GM19099 (cell line): ENCODE results near the gene PSEN2.

ENCODE experiments used
- POLR2A ChIP-seq: IDR thresholded peaks from 3 replicates; pipeline ENCODE4 v1.6.1; 2011; ENCODE audit warnings: low read depth; ENCODE audit not compliant: insufficient read length; ENCODE audit errors: extremely low read depth

PSEN2 gene

GRCh38 chr1:226880372-226881287 is 10.2 kb downstream of the PSEN2 start:
- TF ChIP-seq POLR2A: no peak

DNA sequence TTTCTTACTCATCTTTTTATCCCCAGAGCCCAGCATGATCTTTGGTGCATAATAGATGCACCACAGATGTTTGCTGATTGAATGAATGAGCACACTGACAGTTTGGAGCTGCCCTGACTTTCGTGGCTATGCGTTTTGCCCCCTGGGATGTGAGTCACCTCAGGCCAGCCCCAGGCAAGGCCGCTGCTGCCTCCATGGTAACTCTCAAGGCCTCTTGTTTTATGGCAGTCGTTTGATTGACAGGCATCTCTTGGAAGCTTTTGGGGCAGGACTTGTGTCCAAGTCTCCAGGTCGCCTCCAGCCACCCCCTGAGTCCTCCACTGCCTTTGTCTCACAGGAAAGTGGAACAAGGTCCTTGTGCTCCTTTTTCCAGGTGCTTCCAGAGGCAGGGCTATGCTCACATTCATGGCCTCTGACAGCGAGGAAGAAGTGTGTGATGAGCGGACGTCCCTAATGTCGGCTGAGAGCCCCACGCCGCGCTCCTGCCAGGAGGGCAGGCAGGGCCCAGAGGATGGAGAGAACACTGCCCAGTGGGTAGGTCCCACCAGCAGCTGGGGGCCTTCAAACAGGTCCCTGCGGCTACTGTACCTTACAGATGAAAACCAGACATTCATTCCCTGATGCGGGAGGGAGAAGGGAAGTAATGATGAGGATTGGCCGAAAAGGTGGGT is 11.2 kb downstream of the PSEN2 start:
- TF ChIP-seq POLR2A: no peak

- no peak for TF ChIP-seq POLR2A
These were observed 11.8 kb downstream of the PSEN2 start for GRCh38 chr1:226882187-226882586.

DNA sequence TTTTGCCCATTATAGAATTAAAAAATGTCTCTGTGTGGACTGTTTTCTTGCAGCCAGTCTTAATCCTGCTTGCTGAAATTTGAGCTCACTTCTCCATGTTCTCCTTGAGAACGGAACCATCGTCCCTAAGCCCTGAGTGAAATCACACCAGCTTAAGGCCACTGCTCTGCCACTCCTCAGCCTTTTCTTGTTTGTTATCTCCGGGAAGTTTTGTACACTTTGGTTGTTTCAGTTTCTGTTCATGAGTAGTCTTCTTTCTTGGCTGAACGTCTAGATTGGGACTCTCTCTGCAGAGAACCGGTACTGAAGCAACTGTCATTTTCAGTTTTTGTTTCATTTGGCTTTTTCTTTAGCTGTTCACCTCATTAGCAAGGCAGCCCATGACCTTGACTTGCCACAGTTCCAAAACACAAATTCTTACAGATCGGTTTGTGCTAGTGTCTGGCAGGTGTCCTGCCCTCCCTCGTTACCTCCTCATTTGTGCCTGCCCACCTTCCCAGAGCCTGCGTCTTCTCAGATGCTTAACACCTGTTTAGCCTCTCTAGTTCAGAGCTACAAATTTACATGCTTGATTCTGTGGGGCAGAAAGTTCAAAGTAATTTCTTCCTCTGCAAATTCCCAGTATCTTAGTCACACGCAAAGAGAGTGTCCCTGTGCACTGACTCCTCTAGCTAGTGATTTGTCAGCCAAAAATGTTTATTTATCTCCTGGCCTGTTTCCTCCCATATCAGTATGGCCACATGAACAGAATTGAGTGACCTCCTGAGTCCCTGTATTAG is 12.4 kb downstream of the PSEN2 start:
- peak; percentile 34 for TF ChIP-seq POLR2A

GRCh38 chr1:226883630-226884029 is 13.2 kb downstream of the PSEN2 start:
- no peak for TF ChIP-seq POLR2A

DNA sequence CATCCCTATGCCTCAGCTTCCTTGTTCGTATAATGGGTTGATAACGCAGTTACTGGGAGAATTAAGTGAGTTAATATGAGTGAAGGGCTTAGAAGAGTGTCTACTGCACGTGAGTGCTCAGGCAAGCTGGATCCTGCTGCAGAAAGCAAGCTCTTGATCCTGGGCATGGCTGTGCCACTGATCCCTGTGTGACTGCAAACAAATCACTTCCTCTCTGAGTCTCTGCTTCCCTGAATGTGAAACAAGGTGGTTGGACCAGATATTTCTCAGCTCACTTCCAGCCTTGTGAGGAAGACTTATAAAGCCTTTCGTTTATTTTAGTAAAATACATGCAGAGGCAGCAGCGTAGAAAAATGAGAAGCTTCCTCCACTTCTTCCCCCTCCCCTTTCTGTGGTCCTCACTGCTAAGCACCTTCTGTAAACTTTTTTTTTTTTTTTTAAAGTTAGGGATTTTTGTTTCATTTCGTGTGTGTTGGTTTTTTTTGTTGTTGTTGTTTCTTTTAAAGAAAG is 13.8 kb downstream of the PSEN2 start:
- no peak for TF ChIP-seq POLR2A

GRCh38 chr1:226884966-226885820 is 14.8 kb downstream of the PSEN2 start:
- no peak for TF ChIP-seq POLR2A

GRCh38 chr1:226886122-226886901 is 15.9 kb downstream of the PSEN2 start:
- no peak for TF ChIP-seq POLR2A

GRCh38 chr1:226887006-226887405 is 16.6 kb downstream of the PSEN2 start:
- no peak for TF ChIP-seq POLR2A

GRCh38 chr1:226888021-226888420 is 17.6 kb downstream of the PSEN2 start:
- no peak for TF ChIP-seq POLR2A

GRCh38 chr1:226888816-226889215 is 18.4 kb downstream of the PSEN2 start:
- no peak for TF ChIP-seq POLR2A

DNA sequence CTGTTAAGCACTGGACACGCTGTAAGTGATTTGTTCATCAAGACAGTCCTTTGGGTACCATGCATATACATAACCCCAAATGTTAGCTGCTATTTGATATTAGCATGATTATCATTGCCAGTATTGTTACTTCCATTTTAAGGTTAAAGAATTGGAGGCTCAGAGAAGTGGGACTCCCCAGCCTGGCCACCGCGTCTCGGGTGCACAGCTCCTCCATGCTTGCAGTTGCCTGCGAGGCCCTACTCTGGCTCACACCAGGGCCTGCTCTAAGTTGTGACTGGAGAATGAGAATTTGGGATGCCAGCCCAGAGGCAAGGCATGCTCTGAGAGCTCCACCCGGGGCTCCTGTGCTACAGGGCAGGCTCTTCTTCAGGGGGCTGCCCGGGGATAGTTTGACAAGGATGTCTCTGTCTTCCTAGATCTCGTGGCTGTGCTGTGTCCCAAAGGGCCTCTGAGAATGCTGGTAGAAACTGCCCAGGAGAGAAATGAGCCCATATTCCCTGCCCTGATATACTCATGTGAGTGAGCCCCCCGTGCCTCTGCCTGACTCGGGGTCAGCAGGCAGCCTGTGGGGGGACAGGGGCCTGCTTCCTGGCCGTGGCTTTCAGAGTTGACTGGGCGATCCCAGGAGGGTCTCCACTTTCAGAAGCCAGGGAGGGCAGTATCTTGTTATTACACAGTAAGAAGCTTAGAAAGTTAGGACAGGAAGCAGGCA is 19.4 kb downstream of the PSEN2 start:
- no peak for TF ChIP-seq POLR2A
